Mesenchymal stem cell (in vitro differentiated cells and primary cell): ENCODE measurements around the gene RNPS1.

Experiments used
- DNase-seq: peaks from one replicate; pipeline ENCODE4 v3.0.0-alpha.2; 2013
- H2AFZ ChIP-seq: one replicate; pipeline ENCODE4 v1.6.1; 2013; ENCODE audit warnings: low read depth, mild to moderate bottlenecking, control low read depth, inconsistent platforms, low read length, moderate library complexity
- H2AK5ac ChIP-seq: 2 replicates; pipeline ENCODE4 v1.6.1; 2013; ENCODE audit warnings: low read length, moderate library complexity, mild to moderate bottlenecking, inconsistent platforms; ENCODE audit not compliant: severe bottlenecking
- H2BK120ac ChIP-seq: one replicate; pipeline ENCODE4 v1.6.1; 2013; ENCODE audit warnings: low read depth, mild to moderate bottlenecking, inconsistent platforms, low read length, moderate library complexity
- H2BK12ac ChIP-seq, 2 experiments: one replicate each; pipeline ENCODE4 v1.6.1; 2013; ENCODE audit warnings: inconsistent platforms in 2 of 2, low read length in 2 of 2, mild to moderate bottlenecking in 2 of 2, moderate library complexity in 2 of 2, control low read depth in 1 of 2
- H2BK15ac ChIP-seq: one replicate; pipeline ENCODE4 v1.6.1; 2013; ENCODE audit warnings: mild to moderate bottlenecking, low read depth, inconsistent platforms; ENCODE audit not compliant: poor library complexity, severe bottlenecking
- H2BK5ac ChIP-seq: 2 replicates; pipeline ENCODE4 v1.6.1; 2013; ENCODE audit warnings: low read depth, mild to moderate bottlenecking, low read length, control low read depth, inconsistent platforms; ENCODE audit not compliant: poor library complexity, severe bottlenecking
- H3K14ac ChIP-seq, 2 experiments: one replicate each; pipeline ENCODE4 v1.6.1; 2013; ENCODE audit warnings: inconsistent platforms in 2 of 2, low read length in 2 of 2, control low read depth in 1 of 2, mild to moderate bottlenecking in 1 of 2, moderate library complexity in 1 of 2
- H3K18ac ChIP-seq, 2 experiments: one replicate each; pipeline ENCODE4 v1.6.1; 2013; ENCODE audit warnings: inconsistent platforms in 2 of 2, low read length in 2 of 2, control low read depth in 1 of 2, low read depth in 1 of 2, mild to moderate bottlenecking in 1 of 2
- H3K23ac ChIP-seq, 2 experiments: one replicate each; pipeline ENCODE4 v1.6.1; 2013; ENCODE audit warnings: inconsistent platforms in 2 of 2, low read length in 2 of 2, mild to moderate bottlenecking in 2 of 2, moderate library complexity in 2 of 2, control low read depth in 1 of 2
- H3K27ac ChIP-seq: 2 replicates; pipeline ENCODE4 v1.5.1; 2013; ENCODE audit warnings: mild to moderate bottlenecking, moderate library complexity, low read length, control low read depth, inconsistent platforms; ENCODE audit not compliant: poor library complexity, severe bottlenecking
- H3K27me3 ChIP-seq, 2 experiments: 2 replicates each; pipeline versions ENCODE4 v1.6.1 to v1.7.0; 2013; ENCODE audit warnings: low read length in 2 of 2, mild to moderate bottlenecking in 2 of 2, moderate library complexity in 2 of 2, control low read depth in 1 of 2, inconsistent platforms in 1 of 2; ENCODE audit not compliant: control insufficient read depth in 1 of 2, insufficient read depth in 1 of 2
- H3K36me3 ChIP-seq, 2 experiments: 2 replicates each; pipeline versions ENCODE4 v1.6.1 to v1.7.0; 2013; ENCODE audit warnings: low read length in 2 of 2, control low read depth in 1 of 2, inconsistent platforms in 1 of 2, low read depth in 1 of 2, mild to moderate bottlenecking in 1 of 2; ENCODE audit not compliant: insufficient read depth in 2 of 2, control insufficient read depth in 1 of 2
- H3K4ac ChIP-seq, 2 experiments: one replicate each; pipeline ENCODE4 v1.6.1; 2013; ENCODE audit warnings: inconsistent platforms in 2 of 2, low read length in 2 of 2, mild to moderate bottlenecking in 2 of 2, moderate library complexity in 2 of 2, control low read depth in 1 of 2, low read depth in 1 of 2
- H3K4me1 ChIP-seq: 2 replicates; pipeline ENCODE4 v1.6.1; 2013; ENCODE audit warnings: low read depth, low read length, control low read depth; ENCODE audit not compliant: control insufficient read depth, insufficient read depth
- H3K4me2 ChIP-seq: 2 replicates; pipeline ENCODE4 v1.6.1; 2013; ENCODE audit warnings: low read length, mild to moderate bottlenecking, inconsistent platforms; ENCODE audit not compliant: poor library complexity, severe bottlenecking
- H3K4me3 ChIP-seq, 2 experiments: 2 replicates each; pipeline versions ENCODE4 v1.5.1 to v1.7.0; 2013; ENCODE audit warnings: low read length in 2 of 2, mild to moderate bottlenecking in 2 of 2, control low read depth in 1 of 2, low read depth in 1 of 2; ENCODE audit not compliant: insufficient read depth in 1 of 2
- H3K79me1 ChIP-seq: replicated peaks from 2 replicates; pipeline ENCODE4 v1.6.1; 2013; ENCODE audit warnings: mild to moderate bottlenecking, control low read depth, low read length, inconsistent platforms; ENCODE audit not compliant: poor library complexity, severe bottlenecking
- H3K9ac ChIP-seq: 2 replicates; pipeline ENCODE4 v1.7.0; 2013; ENCODE audit warnings: mild to moderate bottlenecking, low read length, moderate library complexity
- H3K9me3 ChIP-seq: 2 replicates; pipeline ENCODE4 v1.7.0; 2013; ENCODE audit warnings: mild to moderate bottlenecking, low read length; ENCODE audit not compliant: control insufficient read depth
- H4K8ac ChIP-seq: one replicate; pipeline ENCODE4 v1.6.1; 2013; ENCODE audit warnings: inconsistent platforms, mild to moderate bottlenecking, low read length, moderate library complexity
- H4K91ac ChIP-seq: one replicate; pipeline ENCODE4 v1.6.1; 2013; ENCODE audit warnings: mild to moderate bottlenecking, low read length, inconsistent platforms
- WGBS: methylation state at CpG from one replicate; pipeline ENCODE4 v1.1.7; 2013; ENCODE audit warnings: mixed read lengths; 5-methylcytosine and 5-hydroxymethylcytosine counted together

Gene RNPS1

DNA sequence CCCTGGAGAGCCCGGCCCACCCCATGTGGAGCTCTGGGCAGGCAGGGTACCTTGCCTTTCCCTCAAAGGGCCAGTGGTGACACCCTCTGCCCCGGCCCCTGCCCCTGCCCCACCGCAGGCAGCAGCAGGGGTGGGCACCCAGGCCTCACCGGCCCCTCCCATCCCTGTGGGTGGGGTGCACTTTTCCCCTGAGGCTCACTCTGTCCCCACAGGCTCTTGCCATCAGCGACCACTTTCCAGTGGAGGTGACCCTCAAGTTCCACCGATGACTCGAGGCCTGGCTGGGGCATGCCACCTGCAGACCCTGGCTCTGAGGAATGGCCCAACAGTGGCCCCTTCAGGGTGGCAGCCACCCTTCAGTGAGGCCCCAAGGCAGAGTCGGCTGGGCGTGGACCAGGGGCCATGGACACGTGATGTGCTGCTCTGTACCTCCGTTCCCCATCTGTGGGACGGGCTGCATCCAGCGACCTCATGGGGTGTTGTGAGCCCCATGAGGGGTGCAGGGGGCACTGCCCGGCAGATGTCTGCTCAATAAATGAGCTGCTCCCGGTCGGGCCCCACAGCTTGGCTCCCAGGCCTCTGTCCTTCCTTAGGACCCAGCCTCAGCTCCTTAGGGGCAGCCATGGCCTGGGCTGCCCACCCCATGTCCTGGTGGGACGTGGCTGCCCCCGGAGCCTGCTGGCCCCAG lies 29.6 kb downstream of the RNPS1 start:
- Histone ChIP-seq H3K36me3 (peaks cover 42 to 72% of the 10 kb centered on the region in 2 experiments), H3K4ac (no peak overlapping the region), H2AFZ (no peak overlapping the region), H3K79me1 (peaks cover 5% of the 10 kb centered on the region), H3K4me2 (no peak overlapping the region), H3K9ac (no peak overlapping the region), H3K18ac (no peak overlapping the region), H4K8ac (peak overlapping the region; percentile 19), H2AK5ac (no peak overlapping the region), H3K4me1 (peaks cover 20% of the 10 kb centered on the region), H2BK12ac (peak overlapping the region in 1 of 2 experiments; percentile 23), H4K91ac (no peak overlapping the region), H2BK5ac (no peak overlapping the region), H3K4me3 (no peak overlapping the region), H3K14ac (peak overlapping the region in 1 of 2 experiments; percentile 18), H3K27me3 (peaks cover 3 to 18% of the 10 kb centered on the region in 2 experiments), H3K27ac (no peak overlapping the region), H2BK120ac (no peak overlapping the region), H3K23ac (no peak overlapping the region), H2BK15ac (no peak overlapping the region), H3K9me3 (no peaks in the 10 kb centered on the region)
- DNase-seq, result no peak
- 74% methylated on average over 18 of the region's 18 CpGs for WGBS

DNA sequence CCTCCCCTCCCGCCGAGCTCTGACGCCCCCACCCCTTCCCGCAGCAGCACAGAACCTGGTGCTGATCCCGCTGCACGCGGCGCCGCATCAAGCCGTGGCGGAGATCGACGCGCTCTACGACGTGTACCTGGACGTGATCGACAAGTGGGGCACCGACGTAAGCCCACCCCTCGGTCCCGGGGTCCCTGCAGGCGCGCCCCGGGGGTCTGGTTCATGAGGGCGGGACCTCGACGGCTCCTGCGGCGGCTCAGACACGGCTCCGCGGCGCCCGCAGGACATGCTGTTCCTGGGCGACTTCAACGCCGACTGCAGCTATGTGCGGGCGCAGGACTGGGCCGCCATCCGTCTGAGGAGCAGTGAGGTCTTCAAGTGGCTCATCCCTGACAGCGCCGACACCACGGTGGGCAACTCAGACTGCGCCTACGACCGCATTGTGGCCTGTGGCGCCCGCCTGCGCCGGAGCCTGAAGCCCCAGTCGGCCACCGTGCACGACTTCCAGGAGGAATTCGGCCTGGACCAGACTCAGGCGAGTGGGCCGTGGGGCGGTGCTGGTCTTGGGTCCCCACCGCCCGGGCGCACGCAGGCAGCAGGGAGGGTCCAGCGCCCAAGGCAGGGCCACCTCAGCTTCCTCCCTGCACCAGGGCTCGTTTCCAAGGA lies 30.3 kb downstream of the RNPS1 start:
- Histone ChIP-seq H3K79me1 (peaks cover 10% of the 10 kb centered on the region), H3K27ac (no peak overlapping the region), H3K4ac (no peak overlapping the region), H3K9ac (no peak overlapping the region), H3K4me3 (no peak overlapping the region), H3K9me3 (no peaks in the 10 kb centered on the region), H4K91ac (peak overlapping the region; percentile 6), H2BK12ac (no peak overlapping the region), H2AK5ac (no peak overlapping the region), H3K36me3 (peaks cover 42 to 72% of the 10 kb centered on the region in 2 experiments), H3K18ac (peak overlapping the region in 1 of 2 experiments; percentile 11), H3K4me1 (peaks cover 20% of the 10 kb centered on the region), H3K23ac (no peak overlapping the region), H2BK15ac (no peak overlapping the region), H2BK120ac (no peak overlapping the region), H3K4me2 (no peak overlapping the region), H4K8ac (no peak overlapping the region), H3K14ac (no peak overlapping the region), H2AFZ (no peak overlapping the region), H3K27me3 (peaks cover 3 to 18% of the 10 kb centered on the region in 2 experiments), H2BK5ac (no peak overlapping the region)
- DNase-seq, result no peak
- WGBS, result 23% methylated on average over 65 of the region's 65 CpGs

GRCh38 chr16:2237102-2237482 lies 30.8 kb downstream of the RNPS1 start:
- Histone ChIP-seq H3K14ac (no peak overlapping the region), H3K27me3 (peaks cover 3 to 18% of the 10 kb centered on the region in 2 experiments), H3K4ac (no peak overlapping the region), H2BK5ac (no peak overlapping the region), H3K4me3 (peak overlapping the region; percentile 35 to 67), H2BK12ac (no peak overlapping the region), H3K36me3 (peaks cover 41 to 75% of the 10 kb centered on the region in 2 experiments), H3K9me3 (no peaks in the 10 kb centered on the region), H3K9ac (no peak overlapping the region), H2BK15ac (peak overlapping the region; percentile 52), H3K4me2 (peak overlapping the region; percentile 37), H2AFZ (no peak overlapping the region), H4K8ac (peak overlapping the region; percentile 38), H3K18ac (no peak overlapping the region), H2AK5ac (no peak overlapping the region), H4K91ac (no peak overlapping the region), H3K4me1 (peaks cover 20% of the 10 kb centered on the region), H3K79me1 (peaks cover 10% of the 10 kb centered on the region), H2BK120ac (peak overlapping the region; percentile 9), H3K27ac (no peak overlapping the region), H3K23ac (peak overlapping the region in 1 of 2 experiments; percentile 40)
- no peak for DNase-seq
- WGBS, result 10% methylated on average over 40 of the region's 40 CpGs

- peak; percentile 41 for DNase-seq
- no peak within 1 kb of the TSS for H2AK5ac ChIP-seq
- WGBS, result 9% methylated on average over 64 of the region's 64 CpGs
- peak within 1 kb of the TSS; percentile 9 for H2BK120ac ChIP-seq
- no peak within 1 kb of the TSS for H3K4ac ChIP-seq
- peak within 1 kb of the TSS in 1 of 2 experiments; percentile 11 for H2BK12ac ChIP-seq
- H2AFZ ChIP-seq, result no peak within 1 kb of the TSS
- H3K9ac ChIP-seq, result peak within 1 kb of the TSS; percentile 43
- H3K9me3 ChIP-seq, result no peaks in the 10 kb centered on the region
- H3K79me1 ChIP-seq, result peaks cover 10% of the 10 kb centered on the region
- peak within 1 kb of the TSS; percentile 37 for H3K4me2 ChIP-seq
- H3K27me3 ChIP-seq, result peaks cover 3 to 18% of the 10 kb centered on the region in 2 experiments
- peak within 1 kb of the TSS; percentile 30 to 40 for H3K23ac ChIP-seq
- H2BK15ac ChIP-seq, result peak within 1 kb of the TSS; percentile 52
- H3K14ac ChIP-seq, result peak within 1 kb of the TSS in 1 of 2 experiments; percentile 1
- no peak within 1 kb of the TSS for H2BK5ac ChIP-seq
- peaks cover 20% of the 10 kb centered on the region for H3K4me1 ChIP-seq
- H3K27ac ChIP-seq, result no peak within 1 kb of the TSS
- H4K91ac ChIP-seq, result peak within 1 kb of the TSS; percentile 35
- peak within 1 kb of the TSS; percentile 38 for H4K8ac ChIP-seq
- peak within 1 kb of the TSS; percentile 35 to 67 for H3K4me3 ChIP-seq
- H3K18ac ChIP-seq, result no peak within 1 kb of the TSS
- H3K36me3 ChIP-seq, result peaks cover 46 to 81% of the 10 kb centered on the region in 2 experiments
Measured at GRCh38 chr16:2236337-2237101, 31.4 kb downstream of the RNPS1 start, which contains the start of gene DNASE1L2. Gene DNASE1L2, plus strand, starts transcription at chr16:2236444. Its CDS starts 373 bp downstream, at chr16:2236817.
